Stimulated activated CD8-positive, alpha-beta memory T cell treated with anti-CD3 and anti-CD28 coated beads, Interleukin-15, amount 100 ng/mL, for 48 hours (primary cell): ENCODE data around the gene RAD18.

Experiments
- DNase-seq, 2 donors: peaks; one replicate each; pipeline ENCODE4 v3.0.0-alpha.2; 2020; ENCODE audit warnings: low read depth in 2 of 2

The RAD18 gene

GRCh38 chr3:8963137-8963853 is at the start of gene RAD18:
Gene RAD18 (minus strand): TSS chr3:8963472. CDS start chr3:8963385, 87 bp downstream.
- peak; percentile 83 to 88 for DNase-seq

GRCh38 chr3:9012521-9012920 is 49.2 kb upstream of the RAD18 start:
- DNase-seq = no peak

GRCh38 chr3:9009976-9010545 is 46.8 kb upstream of the RAD18 start:
- DNase-seq = no peak

DNA sequence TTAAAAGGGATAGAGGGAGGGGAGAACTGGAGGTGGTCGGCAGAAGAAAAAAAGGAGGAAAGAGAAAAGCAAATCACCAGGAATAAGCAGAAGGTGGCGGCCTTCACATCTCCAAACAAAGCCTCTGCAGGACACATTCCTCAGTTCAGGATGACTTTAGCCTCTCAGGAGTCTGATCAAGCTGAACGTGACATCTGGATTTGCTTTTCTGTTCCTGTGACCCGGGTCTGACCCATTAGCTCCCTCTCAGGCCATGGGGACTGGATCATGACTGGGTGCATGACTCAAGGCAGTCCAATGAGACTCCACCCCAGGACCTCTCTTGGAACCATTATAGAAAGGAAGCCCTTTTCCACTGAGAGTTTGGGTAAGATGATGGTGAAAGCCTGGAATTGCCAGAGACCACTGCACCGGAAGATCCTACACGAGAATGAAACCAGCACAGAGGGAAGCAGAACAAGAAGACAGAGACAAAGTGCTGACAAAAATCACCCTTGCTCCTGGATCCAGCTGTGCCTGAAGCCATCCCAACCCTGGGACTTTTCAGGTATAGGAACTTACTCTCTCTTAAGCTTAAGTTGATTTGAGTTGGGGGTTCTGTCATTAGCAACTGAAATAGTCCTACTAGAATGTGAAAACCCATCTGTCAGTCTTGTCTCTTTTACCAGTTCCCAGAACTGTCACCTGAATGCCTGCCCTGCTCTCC is 45.4 kb upstream of the RAD18 start:
- no peak for DNase-seq

DNA sequence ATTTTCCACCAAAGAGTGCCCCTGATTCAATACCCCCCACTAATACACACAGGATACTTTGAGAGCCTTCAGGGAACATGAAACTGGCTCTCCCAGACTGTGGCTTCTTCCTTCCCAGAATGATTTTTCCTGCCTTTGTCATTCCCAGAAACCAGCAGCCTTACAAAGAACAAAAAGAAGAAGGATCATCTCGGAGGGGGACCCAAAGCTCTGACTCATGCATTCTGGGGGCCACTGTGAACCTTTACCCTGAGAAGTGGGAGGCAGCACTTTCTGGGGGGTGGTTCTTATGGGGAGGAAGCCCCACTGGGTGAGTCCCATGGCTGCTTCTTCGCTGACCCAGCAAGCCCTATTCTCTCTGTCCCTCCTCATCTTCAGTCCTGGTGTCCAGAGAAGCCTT is 44.7 kb upstream of the RAD18 start:
- DNase-seq = no peak

DNA sequence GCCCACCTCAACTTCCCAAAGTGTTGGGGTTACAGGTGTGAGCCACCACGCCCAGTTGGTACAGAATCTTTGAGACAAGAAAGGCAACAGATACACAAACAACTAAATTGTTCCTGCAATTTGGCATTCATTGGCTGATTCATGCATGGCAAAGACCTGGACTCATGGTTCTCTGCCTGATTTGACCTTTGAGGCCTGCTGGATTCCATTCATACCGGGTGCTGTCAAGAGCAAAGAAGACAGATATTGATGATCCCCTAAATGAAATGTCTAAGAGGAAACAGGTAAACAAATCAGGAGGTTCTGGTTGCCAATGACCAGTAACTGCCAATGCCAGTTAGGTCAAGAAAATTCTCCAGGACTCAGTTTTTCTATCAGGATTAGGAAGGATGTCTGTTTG is 43.9 kb upstream of the RAD18 start:
- no peak for DNase-seq

GRCh38 chr3:9000041-9000440 is 36.8 kb upstream of the RAD18 start:
- DNase-seq = no peak

DNA sequence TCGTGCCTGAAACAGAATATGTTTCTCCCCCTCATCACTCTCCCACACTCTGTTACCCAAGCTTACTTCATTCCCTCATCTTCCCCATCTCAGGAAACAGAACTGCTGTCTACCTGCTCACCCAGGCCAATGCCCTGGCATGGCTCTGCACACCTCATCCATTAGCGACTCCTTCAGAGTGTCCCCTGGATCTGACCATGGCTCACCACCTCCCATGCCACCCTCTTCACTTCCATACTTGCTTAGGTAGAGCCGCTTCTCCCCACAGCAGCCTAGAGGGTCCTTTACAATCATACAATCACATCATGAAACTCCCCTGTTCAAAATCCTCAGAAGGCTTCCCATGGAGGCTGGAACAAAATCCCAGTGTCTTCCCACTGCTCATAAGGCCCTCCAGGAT is 33.9 kb upstream of the RAD18 start:
- no peak for DNase-seq

GRCh38 chr3:8996681-8997121 is 33.4 kb upstream of the RAD18 start:
- DNase-seq = no peak

DNA sequence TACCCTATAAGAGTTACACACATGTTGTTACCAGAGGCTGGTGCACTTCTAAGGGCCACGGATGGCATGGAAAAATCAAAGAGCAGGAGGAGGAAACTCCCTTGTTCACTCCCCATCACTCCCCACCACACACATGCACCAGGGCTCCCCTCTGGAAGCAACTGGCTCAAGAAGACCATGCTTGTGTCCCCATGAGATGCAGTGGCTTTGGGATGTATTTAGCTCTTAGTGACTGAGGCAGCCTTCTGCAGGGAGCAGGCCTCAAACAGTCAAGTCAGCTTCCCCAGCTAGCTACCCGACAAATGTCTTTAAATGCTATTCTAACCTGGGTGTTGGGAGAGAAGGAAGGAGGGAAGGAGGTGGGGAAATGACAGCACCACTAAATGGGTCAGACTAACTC is 32.9 kb upstream of the RAD18 start:
- no peak for DNase-seq

DNA sequence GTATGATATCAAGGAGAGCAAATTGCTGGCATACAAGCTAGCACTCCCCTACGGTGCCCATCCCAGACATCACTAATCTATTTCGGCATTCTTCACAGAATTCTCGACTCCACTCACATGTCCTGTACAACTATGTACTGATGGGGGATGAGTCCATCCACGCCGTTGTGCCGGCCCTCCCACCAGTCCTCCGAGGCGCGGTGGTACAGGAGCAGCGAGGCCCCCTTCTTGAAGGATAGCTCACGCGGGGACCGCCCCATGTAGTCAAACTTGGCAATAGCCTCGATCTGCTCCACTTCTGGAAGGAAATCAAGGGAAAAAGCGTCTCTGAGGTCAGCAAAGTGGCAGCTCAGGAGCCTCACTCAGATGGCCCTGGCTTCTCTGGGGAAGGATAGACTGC is 31.0 kb upstream of the RAD18 start:
- DNase-seq = no peak

DNA sequence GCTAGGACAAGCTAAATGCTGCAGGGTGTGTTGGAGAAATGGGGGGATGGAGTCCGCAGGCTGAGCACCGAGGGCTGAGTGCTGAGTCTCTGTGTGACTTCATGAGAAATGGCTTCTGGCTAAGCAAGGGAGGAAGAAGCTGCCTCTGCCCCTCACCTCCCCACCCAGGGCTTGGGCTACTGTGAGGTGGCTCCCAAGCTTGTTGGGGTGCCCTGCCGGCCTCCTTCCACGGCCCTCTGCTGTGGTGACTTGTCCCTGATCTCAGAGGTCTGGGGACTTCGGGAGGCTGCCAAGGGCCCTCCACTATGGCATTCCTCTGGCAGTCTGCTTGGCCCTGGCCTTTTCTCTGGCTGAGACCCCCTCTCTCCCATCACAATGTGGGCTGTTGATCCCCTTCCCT is 30.1 kb upstream of the RAD18 start:
- DNase-seq = no peak

- DNase-seq = no peak
Observed at GRCh38 chr3:8992854-8993253, 29.6 kb upstream of the RAD18 start.

DNA sequence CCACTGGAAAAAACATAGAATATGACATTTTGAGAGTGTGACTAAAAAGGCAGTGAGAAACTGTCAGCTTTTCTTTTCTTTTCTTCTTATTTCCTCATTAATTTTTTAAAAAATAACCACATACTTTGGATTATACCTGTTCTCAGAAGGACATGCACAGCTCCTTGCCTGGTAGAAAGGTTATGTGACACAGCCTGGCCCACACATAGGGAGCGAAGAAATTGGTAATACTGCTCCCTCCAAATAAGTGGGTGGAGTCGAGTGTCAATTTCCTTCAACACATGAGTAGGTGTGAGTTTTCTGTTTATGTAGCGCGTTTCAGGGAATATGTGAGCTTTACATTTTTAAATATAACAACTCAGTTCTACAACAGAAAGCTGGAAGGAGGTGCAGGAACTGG is 28.9 kb upstream of the RAD18 start:
- DNase-seq = no peak

DNA sequence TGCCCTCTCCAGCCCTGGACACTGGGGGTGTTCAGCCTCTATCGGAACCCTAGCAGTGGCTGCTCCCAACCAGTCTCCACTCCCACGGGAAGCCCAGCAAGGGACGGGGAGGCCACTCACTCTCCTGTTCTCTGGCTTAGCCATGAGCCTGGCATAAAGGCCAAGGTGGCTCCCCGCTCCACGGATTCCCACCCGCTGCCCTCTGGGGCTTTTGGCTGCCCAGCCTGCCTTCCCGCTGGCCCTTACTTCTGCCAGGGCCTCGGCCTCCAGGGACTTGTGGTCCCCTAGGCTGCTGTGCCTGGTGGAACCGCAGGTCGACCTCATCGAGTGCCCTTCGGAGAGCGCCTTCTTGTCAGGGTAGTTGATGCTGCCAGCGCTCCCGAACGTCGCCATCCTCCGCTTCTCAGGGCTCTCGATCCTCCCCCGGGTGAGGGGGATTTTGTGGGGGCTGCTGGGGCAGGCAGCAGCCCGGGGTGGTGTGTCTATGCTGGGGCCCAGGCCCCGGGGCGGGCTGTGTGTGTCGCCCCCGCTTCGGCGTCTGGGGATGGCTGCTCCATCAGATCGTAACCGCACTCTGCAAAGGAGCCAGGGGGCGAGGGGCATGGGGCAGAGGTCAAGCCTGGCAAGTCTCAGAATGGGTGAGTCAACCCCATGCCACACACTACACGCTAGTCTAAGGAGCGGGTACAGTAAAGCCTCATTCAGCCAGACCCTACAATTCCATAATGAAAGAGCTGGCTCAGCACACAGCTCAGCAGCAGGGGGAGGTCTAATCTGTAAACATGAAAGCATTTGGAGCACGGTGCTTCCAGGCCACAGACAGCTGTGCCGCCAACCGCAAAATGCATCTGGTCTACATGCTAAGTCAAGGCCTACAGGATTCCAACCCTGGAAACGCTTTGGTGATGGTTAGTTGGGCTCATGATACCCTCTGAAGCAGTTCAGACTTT is 27.3 kb upstream of the RAD18 start:
- no peak for DNase-seq

GRCh38 chr3:8988791-8989558 is 25.7 kb upstream of the RAD18 start:
- DNase-seq = no peak

DNA sequence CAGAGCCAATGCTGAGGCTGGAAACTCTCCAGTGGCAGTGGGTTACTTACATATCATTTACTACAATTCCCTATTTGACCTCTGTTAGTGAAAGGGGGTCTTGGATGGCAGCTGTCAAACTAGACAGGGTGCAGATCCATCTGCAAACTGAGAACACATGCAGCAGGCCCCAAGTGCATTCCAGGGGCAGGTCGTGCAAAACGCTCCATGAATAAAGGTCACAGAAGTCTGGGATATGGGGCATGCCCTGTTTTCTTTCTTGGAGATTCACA is 25.0 kb upstream of the RAD18 start:
- no peak for DNase-seq

GRCh38 chr3:8987645-8988383 is 24.5 kb upstream of the RAD18 start:
- DNase-seq = peak; percentile 23 to 29

- DNase-seq = no peak
Observed at GRCh38 chr3:8987226-8987625, 24.0 kb upstream of the RAD18 start.

DNA sequence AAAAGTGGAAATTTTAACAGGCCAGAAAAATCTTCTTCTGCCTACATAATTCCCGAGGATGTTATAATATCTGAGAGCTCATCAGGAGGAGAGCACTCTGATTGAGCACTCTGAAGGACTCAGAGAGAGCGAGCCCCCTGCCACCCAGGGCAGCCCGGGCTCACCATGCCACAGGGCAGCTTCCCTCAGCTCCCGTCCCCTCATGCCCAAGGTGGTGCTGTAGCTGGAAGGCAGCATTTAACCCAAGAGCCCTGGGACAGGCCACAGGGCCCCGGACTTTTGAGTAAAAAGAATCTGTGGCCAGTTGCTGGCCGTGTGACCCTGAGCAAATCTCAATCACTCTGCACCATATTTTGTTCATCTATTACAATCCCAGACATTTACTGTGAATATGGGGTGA is 23.5 kb upstream of the RAD18 start:
- DNase-seq = no peak

DNA sequence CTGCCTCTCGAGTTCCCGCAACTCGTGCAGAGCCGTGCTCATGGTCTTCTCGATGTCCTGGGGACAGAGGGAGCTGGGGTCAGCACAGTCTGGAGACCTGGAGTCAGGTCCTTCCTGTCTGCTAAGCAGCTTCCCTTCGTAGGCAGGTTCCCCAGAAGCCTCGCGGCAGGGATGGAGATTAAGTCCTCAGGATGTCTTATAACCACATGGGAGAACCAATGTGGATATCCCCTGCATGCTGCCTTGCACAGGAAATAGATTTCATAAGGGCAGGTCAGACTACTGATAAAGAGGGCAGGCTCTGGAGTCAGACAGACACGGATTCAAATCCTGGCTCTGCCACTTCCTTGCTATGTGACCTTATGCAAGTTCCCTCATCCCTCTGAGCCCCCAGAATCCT is 22.6 kb upstream of the RAD18 start:
- DNase-seq = no peak
